A673 (cell line): ENCODE measurements around the gene FRMD5.
"Not testable (repeated sequence)": the region's sequence is repeated elsewhere in the genome, so short reads cannot be mapped to it uniquely, and the experiment has no call there.

Experiments used
- EZH2 ChIP-seq: fragments of 200-600 bp; sonication (generic); IDR thresholded peaks from 2 replicates; pipeline ENCODE4 v1.6.1; 2017; ENCODE audit warnings: borderline replicate concordance, low read depth, mild to moderate bottlenecking, mixed read lengths, antibody characterized with exemption, low read length; ENCODE audit not compliant: poor library complexity, severe bottlenecking
- TF ChIP-seq, protein P1 (sequence below): fragments of 300-800, 200-600 bp; sonication (generic); conservative IDR thresholded peaks from 2 replicates; pipeline ENCODE4 v1.5.1; 2017; ENCODE audit warnings: low read depth, mild to moderate bottlenecking, antibody characterized with exemption, low read length, moderate library complexity, mixed read lengths

DNA sequence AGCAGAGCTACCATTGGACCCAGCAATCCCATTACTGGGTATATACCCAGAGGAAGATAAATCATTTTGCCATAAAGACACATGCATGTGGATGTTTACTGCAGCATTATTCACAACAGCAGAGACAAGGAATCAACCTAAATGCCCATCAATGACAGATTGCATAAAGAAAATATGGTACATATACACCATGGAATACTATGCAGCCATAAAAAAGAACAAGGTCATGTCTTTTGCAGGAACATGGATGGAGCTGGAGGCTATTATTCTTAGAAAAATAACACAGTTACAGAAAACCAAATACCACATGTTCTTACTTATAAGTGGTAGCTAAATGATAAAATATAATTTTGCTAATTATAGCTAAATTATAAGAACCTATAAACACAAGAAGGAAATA, 162.3 kb downstream of the FRMD5 start:
- TF ChIP-seq EZH2 = not testable (repeated sequence)
- TF ChIP-seq, protein P1, sequence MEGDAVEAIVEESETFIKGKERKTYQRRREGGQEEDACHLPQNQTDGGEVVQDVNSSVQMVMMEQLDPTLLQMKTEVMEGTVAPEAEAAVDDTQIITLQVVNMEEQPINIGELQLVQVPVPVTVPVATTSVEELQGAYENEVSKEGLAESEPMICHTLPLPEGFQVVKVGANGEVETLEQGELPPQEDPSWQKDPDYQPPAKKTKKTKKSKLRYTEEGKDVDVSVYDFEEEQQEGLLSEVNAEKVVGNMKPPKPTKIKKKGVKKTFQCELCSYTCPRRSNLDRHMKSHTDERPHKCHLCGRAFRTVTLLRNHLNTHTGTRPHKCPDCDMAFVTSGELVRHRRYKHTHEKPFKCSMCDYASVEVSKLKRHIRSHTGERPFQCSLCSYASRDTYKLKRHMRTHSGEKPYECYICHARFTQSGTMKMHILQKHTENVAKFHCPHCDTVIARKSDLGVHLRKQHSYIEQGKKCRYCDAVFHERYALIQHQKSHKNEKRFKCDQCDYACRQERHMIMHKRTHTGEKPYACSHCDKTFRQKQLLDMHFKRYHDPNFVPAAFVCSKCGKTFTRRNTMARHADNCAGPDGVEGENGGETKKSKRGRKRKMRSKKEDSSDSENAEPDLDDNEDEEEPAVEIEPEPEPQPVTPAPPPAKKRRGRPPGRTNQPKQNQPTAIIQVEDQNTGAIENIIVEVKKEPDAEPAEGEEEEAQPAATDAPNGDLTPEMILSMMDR = not testable (repeated sequence)
